HCT116 (cell line): ENCODE measurements around the gene DAAM2. TPM values are rescaled to one million over a fixed set of nuclear protein-coding genes. Genes with fewer than 3 reads are reported as not detected.

ENCODE experiments used
- ATAC-seq: fragments of 200-7000 bp; cut with Tn5 transposase; 2 replicates; pipeline ENCODE4 v1.9.1; 2020; ENCODE audit warnings: mild to moderate bottlenecking, moderate library complexity
- BruUV-seq: library from RNA; stranded (reverse); fragments of 400-500 nt; replicated peaks from 2 replicates; lab custom pipeline; 2021; lab: Mats Ljungman, UMichigan
- CTCF ChIA-PET: fragments of 300-600 bp; sonication (Branson Sonifier 250); formaldehyde crosslinking; loops from one replicate; lab custom pipeline; 2021; ENCODE audit warnings: antibody characterized with exemption; lab: Charles Lee
- POLR2A ChIA-PET: fragments of 300-600, 350-600 bp; sonication (Branson Sonifier 250); formaldehyde crosslinking; loops from one replicate; lab custom pipeline; 2021; ENCODE audit warnings: antibody characterized with exemption; lab: Charles Lee
- RAD21 ChIA-PET, 2 experiments: fragments of 300-600 bp; sonication (Branson Sonifier 250); formaldehyde crosslinking; loops; one replicate each; lab custom pipeline; 2023; ENCODE audit warnings: low total read pairs in 2 of 2; ENCODE audit not compliant: uncharacterized antibody in 2 of 2, unreplicated experiment in 2 of 2, low non-redundant PET in 1 of 2; lab: Charles Lee
- DNase-seq: peaks from one replicate; pipeline ENCODE4 v3.0.0-alpha.2; 2010; ENCODE audit warnings: low read depth, low spot score
- H2AFZ ChIP-seq: fragments of 200-600 bp; shearing (Covaris generic), sonication (generic); 2 replicates; pipeline ENCODE4 v1.6.1; 2017; ENCODE audit warnings: low read depth, mixed run types, mixed read lengths, antibody characterized with exemption, low read length; ENCODE audit not compliant: poor library complexity, severe bottlenecking
- H3K27ac ChIP-seq: 2 replicates; pipeline ENCODE4 v1.5.1; 2012; ENCODE audit warnings: low read depth, low read length
- H3K27me3 ChIP-seq: fragments of 200-600 bp; sonication (generic); 2 replicates; pipeline ENCODE4 v1.6.1; 2016; ENCODE audit warnings: mixed run types, low read length, mixed read lengths; ENCODE audit not compliant: insufficient read depth
- H3K36me3 ChIP-seq, 2 experiments: fragments of 200-500 bp in 1 of 2; fragments of 200-600 bp in 1 of 2; sonication (Bioruptor generic) in 1 of 2; sonication (generic) in 1 of 2; 2 replicates each; pipeline versions ENCODE4 v1.5.1 to v1.6.1; 2014 to 2016; ENCODE audit warnings: low read length in 2 of 2, inconsistent platforms in 1 of 2, mixed read lengths in 1 of 2, mixed run types in 1 of 2; ENCODE audit not compliant: insufficient read depth in 2 of 2, control insufficient read depth in 1 of 2
- H3K4me1 ChIP-seq, 2 experiments: fragments of 200-600 bp in 1 of 2; sonication (generic) in 1 of 2; 2 replicates each; pipeline versions ENCODE4 v1.5.1 to v1.6.1; 2012 to 2017; ENCODE audit warnings: low read length in 2 of 2, inconsistent platforms in 1 of 2, mild to moderate bottlenecking in 1 of 2, mixed read lengths in 1 of 2, mixed run types in 1 of 2, moderate library complexity in 1 of 2; ENCODE audit not compliant: insufficient read depth in 2 of 2, control insufficient read depth in 1 of 2
- H3K4me2 ChIP-seq: fragments of 200-600 bp; sonication (generic); 2 replicates; pipeline ENCODE4 v1.6.1; 2017; ENCODE audit warnings: mixed run types, low read length, mixed read lengths
- H3K4me3 ChIP-seq, 2 experiments: fragments of 200-600 bp in 1 of 2; sonication (generic) in 1 of 2; replicated peaks in 1 of 2; 2 replicates each; pipeline ENCODE4 v1.5.1; 2011 to 2016; ENCODE audit warnings: low read length in 2 of 2, control low read depth in 1 of 2, low read depth in 1 of 2, mild to moderate bottlenecking in 1 of 2, mixed read lengths in 1 of 2, mixed run types in 1 of 2
- H3K79me2 ChIP-seq: fragments of 200-600 bp; sonication (generic); 2 replicates; pipeline ENCODE4 v1.6.1; 2017; ENCODE audit warnings: mild to moderate bottlenecking, mixed run types, low read length, moderate library complexity, mixed read lengths; ENCODE audit not compliant: insufficient read depth
- H3K9ac ChIP-seq: fragments of 200-600 bp; sonication (generic); 2 replicates; pipeline ENCODE4 v1.6.1; 2016; ENCODE audit warnings: low read length, mixed read lengths
- H3K9me2 ChIP-seq: fragments of 200-600 bp; sonication (generic), shearing (Covaris generic); 2 replicates; pipeline ENCODE4 v1.6.1; 2017; ENCODE audit warnings: mixed run types, mild to moderate bottlenecking, moderate library complexity; ENCODE audit not compliant: insufficient read depth
- H3K9me3 ChIP-seq, 2 experiments: fragments of 200-500 bp in 1 of 2; fragments of 200-600 bp in 1 of 2; sonication (Bioruptor generic) in 1 of 2; sonication (generic) in 1 of 2; 2 replicates each; pipeline ENCODE4 v1.6.1; 2014 to 2017; ENCODE audit warnings: low read length in 2 of 2, mixed read lengths in 2 of 2, inconsistent platforms in 1 of 2, low read depth in 1 of 2, mild to moderate bottlenecking in 1 of 2, mixed run types in 1 of 2, moderate library complexity in 1 of 2; ENCODE audit not compliant: control insufficient read depth in 1 of 2, insufficient read depth in 1 of 2
- H4K20me1 ChIP-seq: fragments of 200-600 bp; sonication (generic), shearing (Covaris generic); 2 replicates; pipeline ENCODE4 v1.6.1; 2017; ENCODE audit warnings: mixed run types, mild to moderate bottlenecking, moderate library complexity; ENCODE audit not compliant: insufficient read depth
- CBX3 ChIP-seq: IDR thresholded peaks from 2 replicates; pipeline ENCODE4 v1.6.1; 2012; ENCODE audit warnings: low read depth
- EGR1 ChIP-seq: IDR thresholded peaks from 2 replicates; pipeline ENCODE4 v1.6.1; 2012; ENCODE audit warnings: low read depth
- ELF1 ChIP-seq: IDR thresholded peaks from 2 replicates; pipeline ENCODE4 v1.6.1; 2012; ENCODE audit warnings: low read depth, borderline replicate concordance
- EZH2 ChIP-seq: fragments of 200-600 bp; sonication (generic); IDR thresholded peaks from 2 replicates; pipeline ENCODE4 v1.6.1; 2017; ENCODE audit warnings: antibody characterized with exemption, mixed run types
- JUND ChIP-seq: IDR thresholded peaks from 2 replicates; pipeline ENCODE4 v1.6.1; 2012
- MAX ChIP-seq: IDR thresholded peaks from 2 replicates; pipeline ENCODE4 v1.6.1; 2012
- POLR2A ChIP-seq: IDR thresholded peaks from 2 replicates; pipeline ENCODE4 v1.7.0; 2011; ENCODE audit warnings: borderline replicate concordance; ENCODE audit not compliant: insufficient read depth, insufficient read length; ENCODE audit errors: extremely low read depth
- POLR2AphosphoS5 ChIP-seq: IDR thresholded peaks from 2 replicates; pipeline ENCODE4 v1.6.1; 2011; ENCODE audit warnings: mild to moderate bottlenecking, low read depth, low read length, moderate library complexity
- REST ChIP-seq: IDR thresholded peaks from 2 replicates; pipeline ENCODE4 v1.6.1; 2012; ENCODE audit warnings: low read depth
- SIN3A ChIP-seq: IDR thresholded peaks from 2 replicates; pipeline ENCODE4 v1.6.1; 2012; ENCODE audit warnings: low read depth
- SP1 ChIP-seq: IDR thresholded peaks from 2 replicates; pipeline ENCODE4 v1.6.1; 2012; ENCODE audit warnings: low read depth
- TCF7L2 ChIP-seq: IDR thresholded peaks from 2 replicates; pipeline ENCODE4 v1.7.0; 2011; ENCODE audit warnings: borderline replicate concordance, inconsistent platforms; ENCODE audit not compliant: insufficient read depth, insufficient read length; ENCODE audit errors: extremely low read depth
- ZNF274 ChIP-seq: fragments of 200-500 bp; sonication (Bioruptor generic); IDR thresholded peaks from 2 replicates; pipeline ENCODE4 v1.6.1; 2014; ENCODE audit warnings: mild to moderate bottlenecking, low read depth, low read length, inconsistent platforms
- intact Hi-C: fragments of 100-400 bp; cut with micrococcal nuclease; formaldehyde crosslinking; loops from 2 replicates; pipeline ENCODE4 v1.10.0; 2022
- total RNA-seq: library from RNA; stranded (reverse); gene quantifications from one replicate; pipeline ENCODE4 v1.2.1, GENCODE V29; 2021; ENCODE audit not compliant: unreplicated experiment
- TF ChIP-seq, protein P1 (sequence below), 3 experiments: fragments of 200-600 bp in 1 of 3; sonication (generic) in 1 of 3; IDR thresholded peaks in 2 of 3; conservative IDR thresholded peaks in 1 of 3; 2 replicates each; pipeline ENCODE4 v1.5.1; 2012 to 2017; ENCODE audit warnings: low read depth in 2 of 3, low read length in 2 of 3, antibody characterized with exemption in 1 of 3, borderline replicate concordance in 1 of 3, control low read depth in 1 of 3, mild to moderate bottlenecking in 1 of 3, mixed read lengths in 1 of 3, mixed run types in 1 of 3, moderate library complexity in 1 of 3; ENCODE audit not compliant: insufficient read depth in 1 of 3
- TF ChIP-seq, protein P2 (sequence below): IDR thresholded peaks from 2 replicates; pipeline ENCODE4 v1.6.1; 2011; ENCODE audit warnings: mild to moderate bottlenecking, low read length, moderate library complexity; ENCODE audit not compliant: insufficient replicate concordance; ENCODE audit errors: extremely low read depth
- TF ChIP-seq, protein P3 (sequence below): IDR thresholded peaks from 2 replicates; pipeline ENCODE4 v1.6.1; 2012

DAAM2 gene
- total RNA-seq, 1 experiment from 2014 or later, result not detected

GRCh38 chr6:39853604-39854003, 61.4 kb downstream of the DAAM2 start:
- H3K79me2 ChIP-seq, result no peaks in the 10 kb centered on the region
- H2AFZ ChIP-seq, result no peak overlapping the region
- H3K27me3 ChIP-seq, result peaks cover 48% of the 10 kb centered on the region
- H3K9me3 ChIP-seq, result no peaks in the 10 kb centered on the region
- H3K9ac ChIP-seq, result no peak overlapping the region
- intact Hi-C loops, result no loop called here
- no peaks in the 10 kb centered on the region for H3K4me1 ChIP-seq
- no peak for TF ChIP-seq TCF7L2
- no peak for TF ChIP-seq POLR2A
- no peak for TF ChIP-seq SIN3A
- no peak for TF ChIP-seq ZNF274
- TF ChIP-seq CBX3, result no peak
- no peak for TF ChIP-seq EZH2
- TF ChIP-seq, protein P1, sequence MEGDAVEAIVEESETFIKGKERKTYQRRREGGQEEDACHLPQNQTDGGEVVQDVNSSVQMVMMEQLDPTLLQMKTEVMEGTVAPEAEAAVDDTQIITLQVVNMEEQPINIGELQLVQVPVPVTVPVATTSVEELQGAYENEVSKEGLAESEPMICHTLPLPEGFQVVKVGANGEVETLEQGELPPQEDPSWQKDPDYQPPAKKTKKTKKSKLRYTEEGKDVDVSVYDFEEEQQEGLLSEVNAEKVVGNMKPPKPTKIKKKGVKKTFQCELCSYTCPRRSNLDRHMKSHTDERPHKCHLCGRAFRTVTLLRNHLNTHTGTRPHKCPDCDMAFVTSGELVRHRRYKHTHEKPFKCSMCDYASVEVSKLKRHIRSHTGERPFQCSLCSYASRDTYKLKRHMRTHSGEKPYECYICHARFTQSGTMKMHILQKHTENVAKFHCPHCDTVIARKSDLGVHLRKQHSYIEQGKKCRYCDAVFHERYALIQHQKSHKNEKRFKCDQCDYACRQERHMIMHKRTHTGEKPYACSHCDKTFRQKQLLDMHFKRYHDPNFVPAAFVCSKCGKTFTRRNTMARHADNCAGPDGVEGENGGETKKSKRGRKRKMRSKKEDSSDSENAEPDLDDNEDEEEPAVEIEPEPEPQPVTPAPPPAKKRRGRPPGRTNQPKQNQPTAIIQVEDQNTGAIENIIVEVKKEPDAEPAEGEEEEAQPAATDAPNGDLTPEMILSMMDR (IDR thresholded peaks at IDR 0.05 in 2 of 3, conservative IDR thresholded peaks at IDR 0.05 in 1 of 3; ENCODE audit: borderline replicate concordance in 1 of 3, insufficient read depth in 1 of 3, low read depth in 2 of 3, low read length in 2 of 3), result no peak
- TF ChIP-seq MAX, result no peak
- TF ChIP-seq, protein P2, sequence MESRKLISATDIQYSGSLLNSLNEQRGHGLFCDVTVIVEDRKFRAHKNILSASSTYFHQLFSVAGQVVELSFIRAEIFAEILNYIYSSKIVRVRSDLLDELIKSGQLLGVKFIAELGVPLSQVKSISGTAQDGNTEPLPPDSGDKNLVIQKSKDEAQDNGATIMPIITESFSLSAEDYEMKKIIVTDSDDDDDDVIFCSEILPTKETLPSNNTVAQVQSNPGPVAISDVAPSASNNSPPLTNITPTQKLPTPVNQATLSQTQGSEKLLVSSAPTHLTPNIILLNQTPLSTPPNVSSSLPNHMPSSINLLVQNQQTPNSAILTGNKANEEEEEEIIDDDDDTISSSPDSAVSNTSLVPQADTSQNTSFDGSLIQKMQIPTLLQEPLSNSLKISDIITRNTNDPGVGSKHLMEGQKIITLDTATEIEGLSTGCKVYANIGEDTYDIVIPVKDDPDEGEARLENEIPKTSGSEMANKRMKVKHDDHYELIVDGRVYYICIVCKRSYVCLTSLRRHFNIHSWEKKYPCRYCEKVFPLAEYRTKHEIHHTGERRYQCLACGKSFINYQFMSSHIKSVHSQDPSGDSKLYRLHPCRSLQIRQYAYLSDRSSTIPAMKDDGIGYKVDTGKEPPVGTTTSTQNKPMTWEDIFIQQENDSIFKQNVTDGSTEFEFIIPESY, result no peak
- no peak for TF ChIP-seq POLR2AphosphoS5
- TF ChIP-seq EGR1, result no peak
- no peak for TF ChIP-seq SP1
- TF ChIP-seq, protein P3, sequence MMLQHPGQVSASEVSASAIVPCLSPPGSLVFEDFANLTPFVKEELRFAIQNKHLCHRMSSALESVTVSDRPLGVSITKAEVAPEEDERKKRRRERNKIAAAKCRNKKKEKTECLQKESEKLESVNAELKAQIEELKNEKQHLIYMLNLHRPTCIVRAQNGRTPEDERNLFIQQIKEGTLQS, result no peak
- TF ChIP-seq JUND, result no peak
- TF ChIP-seq ELF1, result no peak
- TF ChIP-seq REST, result no peak
- no peak for ATAC-seq
- no peak overlapping the region for H3K4me2 ChIP-seq
- no peaks in the 10 kb centered on the region for H3K36me3 ChIP-seq
- CTCF ChIA-PET, result no interaction called here
- RAD21 ChIA-PET, result no interaction called here
- H3K4me3 ChIP-seq, result no peak overlapping the region
- no peaks in the 10 kb centered on the region for H4K20me1 ChIP-seq
- POLR2A ChIA-PET, result no interaction called here
- DNase-seq, result no peak
- H3K9me2 ChIP-seq, result no peaks in the 10 kb centered on the region
- H3K27ac ChIP-seq, result no peak overlapping the region
- BruUV-seq, result no TSS peak
